HG02678 (cell line): ENCODE data around the gene FOSL2.
A peak's percentile ranks its signal among the peaks of the same experiment; 100 is the strongest.
"Not testable (repeated sequence)": the region's sequence is repeated elsewhere in the genome, so short reads cannot be mapped to it uniquely, and the experiment has no call there.

Experiments
- ATAC-seq: cut with Tn5 transposase; IDR thresholded peaks from one replicate; pipeline ENCODE4 v1.9.1; 2021; ENCODE audit warnings: mild to moderate bottlenecking, moderate library complexity; ENCODE audit not compliant: unreplicated experiment

FOSL2 gene

GRCh38 chr2:28357055-28357454, 35.6 kb upstream of the FOSL2 start:
- ATAC-seq, result no peak

DNA sequence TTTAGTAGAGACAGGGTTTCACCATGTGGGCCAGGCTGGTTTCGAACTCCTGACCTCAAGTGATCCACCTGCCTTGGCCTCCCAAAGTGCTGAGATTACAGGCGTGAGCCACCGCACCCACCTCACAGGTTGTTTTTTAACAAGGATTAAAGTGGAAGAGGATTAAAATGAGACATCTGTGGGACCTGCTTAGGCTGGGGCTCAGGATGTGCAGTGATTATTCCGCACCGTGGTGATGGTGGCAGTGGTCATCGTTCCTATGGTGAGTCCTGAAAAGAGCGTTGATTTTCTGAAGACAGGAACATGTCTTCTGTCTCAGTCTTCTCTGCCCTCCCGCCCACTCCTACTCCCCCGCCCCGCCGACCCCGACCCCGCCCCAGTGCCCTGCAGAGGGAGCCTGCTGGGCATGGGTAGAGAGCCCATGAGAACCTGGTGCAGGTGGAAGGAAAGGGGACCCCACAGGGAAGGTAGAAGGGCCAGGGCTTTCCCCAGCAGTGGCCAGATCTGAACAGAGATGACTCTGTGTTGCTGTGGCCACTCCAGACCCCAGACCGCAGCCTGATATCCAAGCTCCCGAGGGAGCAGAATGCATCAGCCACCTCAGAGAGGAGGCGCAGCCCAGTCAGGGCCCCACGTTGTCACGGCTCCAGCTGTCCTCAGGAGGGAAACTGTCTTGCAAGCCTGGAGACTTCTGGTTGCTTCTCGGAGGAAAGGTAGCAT, 34.5 kb upstream of the FOSL2 start:
- no peak for ATAC-seq

DNA sequence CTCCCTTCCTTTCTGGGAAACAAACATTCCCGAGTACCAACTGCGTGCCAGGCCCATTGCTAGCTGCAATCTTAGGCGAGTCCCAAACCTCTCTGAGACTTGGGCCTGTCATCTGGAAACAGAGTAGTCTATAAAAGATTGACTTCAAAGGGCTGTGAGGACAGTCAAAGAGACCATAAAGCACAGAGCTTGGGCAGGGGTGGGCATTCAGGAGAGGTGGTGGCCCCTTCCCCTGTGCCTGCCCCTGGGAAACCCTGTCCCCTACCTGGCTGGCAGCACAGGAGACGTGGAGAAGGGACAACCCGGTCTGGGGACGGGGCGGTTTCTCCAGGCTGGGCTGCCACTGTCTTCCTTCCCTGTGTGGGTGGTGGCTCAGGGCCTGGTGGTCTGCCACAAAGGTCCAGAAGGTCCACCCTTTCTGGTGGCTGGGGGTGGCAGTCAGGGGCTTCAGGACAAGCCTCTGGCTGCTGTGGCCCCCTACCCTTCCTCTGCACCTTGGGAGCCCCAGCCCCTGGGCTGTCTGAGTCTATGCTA, 33.9 kb upstream of the FOSL2 start:
- ATAC-seq, result no peak

GRCh38 chr2:28359222-28360057, 33.2 kb upstream of the FOSL2 start:
- peak; percentile 75 for ATAC-seq

DNA sequence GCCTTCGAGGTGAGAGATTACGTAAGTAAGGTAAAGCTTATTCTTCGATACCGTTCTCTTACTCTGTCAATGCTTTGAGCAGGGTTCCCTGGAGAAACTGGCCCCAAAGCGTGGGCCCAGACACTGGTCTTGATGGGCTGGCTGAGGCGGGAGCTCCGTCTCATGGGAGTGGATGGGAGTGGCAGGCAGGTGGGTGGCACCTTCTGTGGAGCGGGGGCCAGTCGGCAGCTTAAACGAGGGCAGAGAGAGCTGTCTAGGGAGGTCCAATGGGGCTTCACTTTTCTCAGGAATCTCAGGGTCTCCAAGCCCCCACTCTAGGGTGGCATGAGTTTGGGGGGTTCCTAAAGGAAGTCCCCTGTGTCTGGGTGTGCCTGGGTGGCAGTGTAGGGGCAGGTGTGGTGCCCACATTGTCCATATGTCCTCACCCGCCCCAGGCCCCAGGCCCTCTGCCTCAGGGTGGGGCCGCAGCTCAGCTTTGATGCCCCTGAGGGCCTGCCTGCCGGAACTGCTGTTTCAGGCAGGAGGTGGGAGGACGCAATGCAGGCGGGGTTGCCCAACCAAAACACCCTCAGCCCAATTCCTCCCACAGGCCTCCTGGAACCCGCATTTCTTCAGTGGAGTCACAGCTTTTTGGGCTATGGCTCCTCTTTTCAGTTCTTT, 32.5 kb upstream of the FOSL2 start:
- no peak for ATAC-seq

GRCh38 chr2:28360718-28361293, 31.9 kb upstream of the FOSL2 start:
- ATAC-seq, result no peak

- ATAC-seq, result no peak
Measured at GRCh38 chr2:28361991-28362710, 30.5 kb upstream of the FOSL2 start.

DNA sequence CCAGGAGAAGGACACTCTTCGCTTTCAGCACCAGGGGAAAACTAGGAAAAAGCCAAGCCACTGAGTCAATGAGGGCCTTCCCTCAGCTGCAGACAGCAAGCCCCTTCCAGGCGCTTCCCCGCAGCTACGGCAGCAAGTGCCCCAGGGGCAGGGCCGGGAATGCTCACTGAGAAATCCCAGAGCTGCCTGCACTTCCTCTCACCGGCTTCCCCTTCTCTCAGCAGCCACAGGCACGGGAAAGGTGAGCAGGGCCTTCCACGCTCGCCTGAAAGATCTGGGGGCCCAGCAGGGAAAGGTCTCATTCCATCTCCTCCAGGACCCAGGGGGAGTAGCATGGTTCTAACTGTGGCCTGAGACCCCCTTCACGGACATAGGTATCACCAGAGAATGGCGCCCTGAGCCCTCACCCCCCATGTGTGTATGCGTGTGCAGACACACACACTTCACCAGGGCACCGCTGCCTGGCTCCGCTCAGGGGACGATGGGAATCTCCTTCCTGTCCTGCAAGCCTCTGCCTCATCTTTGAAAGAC, 29.6 kb upstream of the FOSL2 start:
- no peak for ATAC-seq

DNA sequence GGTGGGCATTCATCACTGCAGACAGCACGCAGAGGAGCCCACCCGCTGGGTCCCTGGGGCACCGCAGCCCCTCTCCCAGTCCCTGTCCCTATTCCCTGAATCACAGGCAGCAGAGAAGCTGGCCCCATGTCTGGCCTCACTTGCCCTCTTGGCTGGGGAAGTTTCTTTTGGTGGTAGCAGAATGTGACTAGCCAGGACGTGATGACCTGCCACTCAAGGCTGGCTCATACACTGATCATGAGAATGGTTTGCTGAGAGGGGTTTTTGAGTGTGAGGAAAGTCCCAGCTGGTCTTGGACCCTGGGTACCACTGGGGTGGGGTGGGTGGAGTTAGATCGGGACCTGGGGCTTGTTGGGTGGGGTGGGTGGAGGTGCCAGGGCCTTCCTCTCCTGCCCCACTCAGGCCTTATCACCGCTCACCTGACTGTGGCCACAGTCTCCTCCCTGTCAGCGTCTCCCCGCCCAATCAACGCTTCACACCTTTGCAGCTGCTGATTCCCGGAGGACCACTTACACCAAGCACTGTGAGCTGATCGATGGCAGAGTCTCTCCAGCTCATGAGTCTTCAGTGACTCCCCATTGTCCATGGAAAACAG, 28.9 kb upstream of the FOSL2 start:
- ATAC-seq, result no peak

- no peak for ATAC-seq
Measured at GRCh38 chr2:28364610-28365009, 28.0 kb upstream of the FOSL2 start.

- ATAC-seq, result no peak
Measured at GRCh38 chr2:28365158-28365557, 27.5 kb upstream of the FOSL2 start.

DNA sequence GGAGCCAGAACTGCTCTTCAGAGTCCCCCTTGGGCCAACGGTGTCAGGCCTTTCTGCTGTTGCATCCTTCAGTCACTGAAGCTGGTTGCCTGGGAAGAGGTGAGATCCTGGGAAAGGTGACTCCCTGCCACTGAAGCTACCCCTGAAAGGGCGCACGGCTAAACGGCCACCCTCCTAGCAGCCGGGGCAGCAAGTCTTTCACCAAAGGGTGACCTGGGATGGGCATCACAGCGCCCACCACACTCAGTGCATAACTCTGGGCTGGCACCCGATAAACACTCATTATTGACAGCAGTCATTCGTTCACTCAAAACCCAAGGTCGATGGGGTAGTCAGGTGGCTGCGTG, 26.5 kb upstream of the FOSL2 start:
- ATAC-seq, result no peak

DNA sequence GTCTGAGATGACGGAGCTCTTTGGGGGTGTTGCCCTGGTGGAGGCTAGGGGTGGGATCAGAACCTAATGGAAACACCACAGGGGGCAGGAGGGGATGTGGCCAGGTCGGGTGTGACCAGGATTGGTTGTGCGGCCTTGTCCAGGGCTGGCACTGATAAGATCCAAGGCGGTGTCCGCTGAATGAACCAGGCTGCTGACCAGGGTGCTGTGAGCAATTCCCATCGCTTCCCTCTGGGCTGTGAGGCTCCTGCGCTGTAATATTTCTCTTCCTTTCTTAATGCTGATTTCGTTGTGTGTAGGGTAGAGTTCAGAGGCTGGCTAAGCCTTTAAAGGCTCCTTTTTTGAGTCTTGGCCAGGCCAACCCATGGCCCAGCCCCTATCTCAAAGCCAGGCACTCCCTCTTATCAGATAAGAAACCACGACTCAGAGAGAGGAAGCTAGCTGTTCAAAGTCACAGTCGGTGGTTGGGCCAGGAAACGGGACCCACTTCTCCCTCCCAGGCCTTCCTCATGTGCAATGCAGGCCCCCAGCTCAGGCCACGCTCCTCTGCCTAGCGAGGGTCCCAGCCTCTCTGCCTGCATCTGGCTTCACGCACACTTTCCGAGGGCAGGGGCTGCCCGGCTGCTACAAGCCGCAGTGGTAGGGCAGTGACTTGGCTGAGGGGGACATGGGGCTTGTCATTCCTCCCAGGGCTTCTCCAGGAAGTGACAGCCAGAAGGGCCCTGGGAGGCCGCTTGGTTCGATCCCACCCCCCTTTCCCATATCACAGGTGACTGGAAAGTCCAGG, 26.0 kb upstream of the FOSL2 start:
- no peak for ATAC-seq

DNA sequence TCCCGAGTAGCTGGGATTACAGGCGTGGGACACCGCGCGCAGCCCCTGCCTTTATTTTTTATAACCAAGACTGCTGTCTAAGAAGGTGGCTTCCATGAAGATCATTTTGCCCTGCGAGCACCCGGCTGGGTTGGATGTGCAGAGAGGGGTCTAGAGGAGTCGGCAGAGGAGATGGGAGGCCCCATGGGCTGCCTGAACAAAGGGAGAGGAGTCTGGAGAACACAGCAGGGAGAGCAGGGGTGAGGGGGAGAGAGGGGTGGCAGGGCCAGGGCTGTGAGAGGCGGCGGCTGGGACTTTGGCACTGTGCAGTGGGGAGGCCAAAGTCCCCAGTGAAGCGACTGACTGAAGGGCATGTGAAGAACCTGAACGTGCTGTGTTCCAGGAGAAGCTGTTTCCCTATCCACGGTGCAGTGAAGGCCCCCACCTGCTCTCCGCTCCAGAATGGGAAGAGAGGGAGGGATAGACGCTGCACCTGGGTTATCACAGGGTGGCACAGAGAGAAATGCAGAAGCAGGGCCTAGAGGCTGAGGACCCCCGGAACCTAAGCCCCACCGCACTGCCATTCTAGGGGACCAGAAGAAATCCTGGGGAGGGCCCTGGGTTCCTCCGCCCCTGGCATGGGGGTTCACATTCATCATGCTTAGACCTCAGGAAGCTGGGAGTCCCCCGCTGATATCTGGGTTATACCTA, 24.8 kb upstream of the FOSL2 start:
- no peak for ATAC-seq

GRCh38 chr2:28368357-28368798, 24.3 kb upstream of the FOSL2 start:
- no peak for ATAC-seq

GRCh38 chr2:28369358-28369757, 23.3 kb upstream of the FOSL2 start:
- ATAC-seq, result no peak

DNA sequence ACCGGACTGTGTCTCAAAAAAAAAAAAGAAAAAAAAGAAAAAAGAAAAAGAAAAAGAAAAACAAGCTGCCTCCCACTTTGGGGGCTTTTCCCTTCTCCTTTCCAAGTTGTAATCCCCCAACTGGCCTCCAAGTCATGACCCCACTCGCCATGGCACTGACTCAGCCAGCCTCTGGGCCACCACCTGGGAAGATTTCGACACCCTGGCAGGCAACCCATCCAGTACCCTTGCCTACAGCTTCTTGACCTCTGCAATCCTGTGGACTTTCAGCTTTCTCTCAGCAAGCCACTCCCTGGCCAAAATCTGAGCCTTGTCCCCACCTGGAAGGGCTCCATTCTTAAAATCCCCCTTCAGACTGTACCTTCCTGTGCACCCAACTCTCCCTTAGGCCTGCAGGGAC, 22.3 kb upstream of the FOSL2 start:
- ATAC-seq, result no peak

DNA sequence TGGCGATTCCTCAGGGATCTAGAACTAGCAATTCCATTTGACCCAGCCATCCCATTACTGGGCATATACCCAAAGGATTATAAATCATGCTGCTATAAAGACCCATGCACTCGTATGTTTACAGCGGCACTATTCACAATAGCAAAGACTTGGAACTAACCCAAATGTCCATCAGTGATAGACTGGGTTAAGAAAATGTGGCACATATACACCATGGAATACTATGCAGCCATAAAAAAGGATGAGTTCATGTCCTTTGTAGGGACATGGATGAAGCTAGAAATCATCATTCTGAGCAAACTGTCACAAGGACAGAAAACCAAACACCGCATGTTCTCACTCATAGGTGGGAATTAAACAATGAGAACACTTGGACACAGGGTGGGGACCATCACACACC, 20.9 kb upstream of the FOSL2 start:
- ATAC-seq, result not testable (repeated sequence)

- ATAC-seq, result no peak
Measured at GRCh38 chr2:28373854-28374253, 18.8 kb upstream of the FOSL2 start.
